GM23248 (cell line): Measurements from ENCODE around the gene AFDN.

Experiments
- EZH2 ChIP-seq: fragments of 200-600 bp; sonication (generic); IDR thresholded peaks from 2 replicates; pipeline ENCODE4 v1.6.1; 2018; ENCODE audit warnings: antibody characterized with exemption, mild to moderate bottlenecking; ENCODE audit not compliant: insufficient read depth, poor library complexity, severe bottlenecking
- EZH2phosphoT487 ChIP-seq: fragments of 200-600 bp; sonication (generic); IDR thresholded peaks from 2 replicates; pipeline ENCODE4 v1.6.1; 2018; ENCODE audit warnings: antibody characterized with exemption, moderate library complexity, mild to moderate bottlenecking, low read depth; ENCODE audit not compliant: insufficient read depth

- TF ChIP-seq EZH2phosphoT487, result no peak
- no peak for TF ChIP-seq EZH2
Observed at GRCh38 chr6:167866642-167867041, 39.9 kb downstream of the AFDN start.
